ENCODE data around the gene UBASH3B.

Gene UBASH3B

DNA sequence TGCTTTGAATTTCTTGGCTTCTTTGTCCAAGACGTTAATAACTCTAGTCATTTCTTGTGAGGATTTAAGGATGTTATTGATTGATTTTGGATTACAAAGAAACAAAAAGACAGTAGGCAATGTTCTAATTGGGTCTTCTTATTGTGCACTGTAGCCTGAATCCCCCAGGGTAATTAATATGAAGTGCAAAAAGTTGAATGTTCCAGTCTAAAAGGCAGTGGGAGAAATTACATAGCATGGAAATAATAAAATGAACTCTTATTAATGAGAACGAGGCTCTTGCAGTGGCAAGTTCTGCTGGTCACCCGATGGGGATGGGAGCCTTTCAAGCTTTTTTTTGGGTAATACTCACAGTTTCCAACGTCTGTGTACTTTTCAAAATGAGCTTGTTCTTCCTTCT lies 45.6 kb downstream of the UBASH3B start:
- Histone ChIP-seq H3K9me3 (ENCODE audit: insufficient read depth, low read length) (no peaks in the 10 kb centered on the region), H3K4me1 (ENCODE audit: low read length) (peaks cover 11% of the 10 kb centered on the region), H2AFZ (ENCODE audit: low read depth, low read length) (no peak overlapping the region), H3K4me2 (ENCODE audit: low read length) (no peak overlapping the region), H3K36me3 (replicated peaks; ENCODE audit: low read depth, low read length) (no peaks in the 10 kb centered on the region), H4K20me1 (ENCODE audit: insufficient read depth, low read length) (no peaks in the 10 kb centered on the region), H3K27ac (ENCODE audit: low read length) (no peak overlapping the region), H3K79me2 (ENCODE audit: low read length) (no peaks in the 10 kb centered on the region), H3K27me3 (ENCODE audit: low read depth, low read length) (peaks cover 32% of the 10 kb centered on the region; the same call in 1 of the 2 replicates), H3K4me3 (ENCODE audit: low read length) (no peak overlapping the region), H3K9ac (ENCODE audit: low read length) (no peak overlapping the region)
- no peak for TF ChIP-seq EZH2phosphoT487 (IDR thresholded peaks at IDR 0.05; ENCODE audit: low read depth)
- TF ChIP-seq, protein P1, sequence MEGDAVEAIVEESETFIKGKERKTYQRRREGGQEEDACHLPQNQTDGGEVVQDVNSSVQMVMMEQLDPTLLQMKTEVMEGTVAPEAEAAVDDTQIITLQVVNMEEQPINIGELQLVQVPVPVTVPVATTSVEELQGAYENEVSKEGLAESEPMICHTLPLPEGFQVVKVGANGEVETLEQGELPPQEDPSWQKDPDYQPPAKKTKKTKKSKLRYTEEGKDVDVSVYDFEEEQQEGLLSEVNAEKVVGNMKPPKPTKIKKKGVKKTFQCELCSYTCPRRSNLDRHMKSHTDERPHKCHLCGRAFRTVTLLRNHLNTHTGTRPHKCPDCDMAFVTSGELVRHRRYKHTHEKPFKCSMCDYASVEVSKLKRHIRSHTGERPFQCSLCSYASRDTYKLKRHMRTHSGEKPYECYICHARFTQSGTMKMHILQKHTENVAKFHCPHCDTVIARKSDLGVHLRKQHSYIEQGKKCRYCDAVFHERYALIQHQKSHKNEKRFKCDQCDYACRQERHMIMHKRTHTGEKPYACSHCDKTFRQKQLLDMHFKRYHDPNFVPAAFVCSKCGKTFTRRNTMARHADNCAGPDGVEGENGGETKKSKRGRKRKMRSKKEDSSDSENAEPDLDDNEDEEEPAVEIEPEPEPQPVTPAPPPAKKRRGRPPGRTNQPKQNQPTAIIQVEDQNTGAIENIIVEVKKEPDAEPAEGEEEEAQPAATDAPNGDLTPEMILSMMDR (IDR thresholded peaks at IDR 0.05; ENCODE audit: low read depth, low read length): no peak

DNA sequence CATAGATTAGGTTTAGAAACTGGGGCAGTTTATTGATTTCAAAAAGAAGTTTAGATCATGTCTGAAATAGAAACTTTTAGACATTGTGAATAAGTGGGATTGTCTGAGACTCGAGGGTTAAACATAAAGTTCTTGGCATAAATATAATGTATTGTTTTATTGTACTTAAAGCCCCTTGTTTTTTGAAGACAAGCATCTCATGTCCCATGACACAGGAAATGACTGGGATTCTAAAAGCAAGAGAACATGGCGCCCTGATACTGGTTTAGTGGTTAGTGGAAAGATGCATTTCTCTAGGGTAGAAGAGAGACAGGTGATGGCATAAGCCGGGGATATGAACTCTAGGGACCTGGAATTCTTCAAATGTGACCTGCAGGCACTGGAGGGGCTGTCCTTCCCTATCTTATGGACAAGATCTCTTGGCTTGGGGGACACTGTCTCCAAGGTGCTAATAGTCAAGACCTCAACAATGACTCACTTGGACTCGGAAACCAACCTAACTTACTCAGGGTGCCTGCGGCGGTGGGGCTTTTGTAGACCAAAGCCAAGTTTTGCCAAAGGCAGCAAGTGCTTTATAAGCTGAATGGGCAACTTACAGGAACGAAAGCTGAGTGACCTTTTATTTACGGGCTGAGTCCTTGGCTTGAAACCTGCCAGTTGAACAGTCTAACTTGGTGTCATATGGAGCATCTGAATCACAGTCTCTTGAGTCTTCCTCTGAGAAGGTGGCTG lies 48.2 kb downstream of the UBASH3B start:
- Histone ChIP-seq H3K9me3 (ENCODE audit: insufficient read depth, low read length) (no peaks in the 10 kb centered on the region), H3K4me3 (ENCODE audit: low read length) (no peak overlapping the region), H3K4me2 (ENCODE audit: low read length) (no peak overlapping the region), H4K20me1 (ENCODE audit: insufficient read depth, low read length) (no peaks in the 10 kb centered on the region), H3K36me3 (replicated peaks; ENCODE audit: low read depth, low read length) (no peaks in the 10 kb centered on the region), H2AFZ (ENCODE audit: low read depth, low read length) (no peak overlapping the region), H3K9ac (ENCODE audit: low read length) (no peak overlapping the region), H3K27me3 (ENCODE audit: low read depth, low read length) (peaks cover 23% of the 10 kb centered on the region), H3K79me2 (ENCODE audit: low read length) (no peaks in the 10 kb centered on the region), H3K4me1 (ENCODE audit: low read length) (peaks cover 8% of the 10 kb centered on the region), H3K27ac (ENCODE audit: low read length) (no peak overlapping the region)
- TF ChIP-seq, protein P1 (IDR thresholded peaks at IDR 0.05; ENCODE audit: low read depth, low read length): no peak
- TF ChIP-seq EZH2phosphoT487 (IDR thresholded peaks at IDR 0.05; ENCODE audit: low read depth): no peak

DNA sequence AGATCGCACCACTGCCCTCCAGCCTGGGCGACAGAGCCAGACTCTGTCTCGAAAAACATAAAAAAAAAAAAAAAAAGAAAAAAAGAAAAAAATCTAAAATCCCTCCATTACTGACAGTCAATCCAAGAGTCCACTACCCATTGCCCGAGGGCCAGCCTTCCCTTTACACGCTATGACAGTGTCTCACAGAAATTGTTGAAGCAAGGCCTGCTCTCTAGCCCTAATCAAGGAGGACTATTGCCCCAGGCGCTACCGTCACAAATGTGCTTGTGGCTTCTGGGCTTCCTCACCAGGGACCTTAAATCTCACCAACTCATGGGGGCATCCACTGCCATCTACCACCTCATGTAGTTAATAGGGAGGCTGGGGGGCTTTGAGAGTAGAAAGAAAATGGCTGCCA lies 49.9 kb downstream of the UBASH3B start:
- no peak overlapping the region for H3K4me2 ChIP-seq (ENCODE audit: low read length)
- no peak overlapping the region for H3K27ac ChIP-seq (ENCODE audit: low read length)
- H3K4me1 ChIP-seq (ENCODE audit: low read length): peaks cover 17% of the 10 kb centered on the region
- H3K36me3 ChIP-seq (replicated peaks; ENCODE audit: low read depth, low read length): no peaks in the 10 kb centered on the region
- H3K9ac ChIP-seq (ENCODE audit: low read length): no peak overlapping the region
- no peak overlapping the region for H3K4me3 ChIP-seq (ENCODE audit: low read length)
- H3K27me3 ChIP-seq (ENCODE audit: low read depth, low read length): peaks cover 23% of the 10 kb centered on the region
- no peak for TF ChIP-seq EZH2phosphoT487 (IDR thresholded peaks at IDR 0.05; ENCODE audit: low read depth)
- TF ChIP-seq, protein P1 (IDR thresholded peaks at IDR 0.05; ENCODE audit: low read depth, low read length): no peak
- H3K9me3 ChIP-seq (ENCODE audit: insufficient read depth, low read length): no peaks in the 10 kb centered on the region
- no peaks in the 10 kb centered on the region for H3K79me2 ChIP-seq (ENCODE audit: low read length)
- no peaks in the 10 kb centered on the region for H4K20me1 ChIP-seq (ENCODE audit: insufficient read depth, low read length)
- no peak overlapping the region for H2AFZ ChIP-seq (ENCODE audit: low read depth, low read length)

DNA sequence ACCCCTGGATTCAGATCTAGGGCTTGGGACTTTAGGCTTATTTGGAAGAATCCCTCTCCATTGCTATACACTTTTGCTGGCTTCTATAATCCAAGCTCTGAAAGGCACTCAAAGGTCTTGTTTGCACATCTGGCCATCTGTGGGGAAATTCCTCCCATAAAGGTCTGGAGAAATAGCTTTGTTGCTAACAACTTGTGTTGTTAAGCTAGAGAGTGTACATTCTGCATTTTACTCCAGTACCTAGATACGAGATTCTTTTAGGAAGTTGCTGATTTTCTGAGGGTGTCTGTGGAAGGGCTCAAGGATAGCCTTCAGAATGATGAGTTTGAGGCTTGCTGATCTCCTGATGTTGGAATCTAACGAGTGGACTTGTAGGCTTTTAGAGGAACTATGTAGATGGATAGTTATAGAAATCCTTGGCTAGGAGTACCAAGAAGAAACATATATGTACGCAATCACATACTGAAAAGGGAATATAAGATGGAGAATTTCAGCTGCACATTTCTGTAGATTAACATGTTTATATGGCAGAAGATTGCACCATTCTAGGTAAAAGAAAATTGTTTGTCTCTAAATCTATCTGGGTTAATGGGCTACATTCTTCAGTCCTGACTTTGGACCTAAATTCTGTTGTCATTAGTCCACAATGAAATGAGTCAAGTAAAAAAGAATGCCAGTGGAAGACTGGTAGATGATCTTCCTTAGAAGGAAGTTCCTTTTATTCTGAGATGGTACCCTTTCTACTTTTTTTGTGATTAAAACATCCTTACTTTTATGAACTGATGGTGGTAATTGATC lies 51.0 kb downstream of the UBASH3B start:
- H3K36me3 ChIP-seq (replicated peaks; ENCODE audit: low read depth, low read length): no peaks in the 10 kb centered on the region
- no peaks in the 10 kb centered on the region for H3K79me2 ChIP-seq (ENCODE audit: low read length)
- H3K27ac ChIP-seq (ENCODE audit: low read length): no peak overlapping the region
- H3K27me3 ChIP-seq (ENCODE audit: low read depth, low read length): peaks cover 15% of the 10 kb centered on the region
- no peaks in the 10 kb centered on the region for H4K20me1 ChIP-seq (ENCODE audit: insufficient read depth, low read length)
- H3K4me3 ChIP-seq (ENCODE audit: low read length): no peak overlapping the region
- no peak overlapping the region for H3K9ac ChIP-seq (ENCODE audit: low read length)
- H3K4me2 ChIP-seq (ENCODE audit: low read length): no peak overlapping the region
- H3K4me1 ChIP-seq (ENCODE audit: low read length): peaks cover 17% of the 10 kb centered on the region
- no peak overlapping the region for H2AFZ ChIP-seq (ENCODE audit: low read depth, low read length)
- H3K9me3 ChIP-seq (ENCODE audit: insufficient read depth, low read length): no peaks in the 10 kb centered on the region
- TF ChIP-seq EZH2phosphoT487 (IDR thresholded peaks at IDR 0.05; ENCODE audit: low read depth): no peak
- TF ChIP-seq, protein P1 (IDR thresholded peaks at IDR 0.05; ENCODE audit: low read depth, low read length): no peak
